NCI-H2171 treated with DMSO at 0.1 percent for 48 hours (cell line): ENCODE measurements around the gene FAM229B.
A peak's percentile ranks its signal among the peaks of the same experiment; 100 is the strongest.
"Not testable (repeated sequence)": the region's sequence is repeated elsewhere in the genome, so short reads cannot be mapped to it uniquely, and the experiment has no call there.

Experiments used
- DNase-seq: peaks from one replicate; lab custom pipeline; 2025; lab: John Stamatoyannopoulos, UW

The FAM229B gene

DNA sequence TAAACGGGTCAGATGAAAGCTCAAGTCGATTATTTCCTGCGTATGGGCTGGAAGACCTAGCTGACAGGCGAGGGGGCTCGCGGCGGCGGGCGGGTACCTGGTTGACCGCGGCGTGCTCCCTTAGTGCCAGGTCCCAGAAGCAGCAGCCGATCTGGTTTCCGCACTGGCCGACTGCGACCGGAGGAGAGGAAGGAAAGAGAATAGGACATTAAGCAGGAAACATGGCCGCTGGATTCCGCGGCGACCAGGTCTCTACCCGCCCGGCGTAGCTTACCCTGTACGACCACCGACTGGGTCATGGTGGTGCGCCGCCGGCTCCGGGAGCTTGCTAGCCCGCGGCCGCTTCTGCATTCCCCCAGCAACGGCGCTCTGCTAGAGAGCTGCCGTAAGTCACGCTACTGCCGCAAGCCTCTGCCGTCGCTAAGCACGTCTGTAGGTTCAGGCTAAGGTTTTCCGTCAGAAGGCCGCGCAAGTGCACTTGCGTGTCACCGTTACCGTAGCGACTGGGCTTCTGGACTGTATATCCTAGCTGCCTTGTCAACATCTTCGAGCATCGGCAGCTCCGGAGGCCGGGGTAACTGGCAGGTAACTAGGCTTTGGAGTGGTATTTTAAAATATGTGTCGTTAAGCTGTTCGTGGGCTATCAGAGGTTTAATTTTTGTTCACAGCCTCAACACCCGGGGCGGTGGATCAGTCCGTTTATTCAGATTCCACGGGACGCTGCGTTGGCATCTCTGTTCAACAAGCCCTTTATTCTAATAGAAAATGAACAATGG, at the start of gene FAM229B, which contains the start of gene TUBE1:
Gene FAM229B, plus strand, starts transcription at position 456 of the 776 bp plus-strand sequence. CDS start 11,693 bp downstream, outside the sequence.
Gene TUBE1, minus strand, starts transcription at position 347 of the 776 bp plus-strand sequence. Its CDS starts 48 bp downstream, at position 299.
- peak; percentile 98 for DNase-seq

- no peak for DNase-seq
Measured at GRCh38 chr6:112037783-112038216, 49.6 kb upstream of the FAM229B start.

GRCh38 chr6:112038268-112038667, 49.1 kb upstream of the FAM229B start:
- DNase-seq = no peak

GRCh38 chr6:112038756-112039430, 48.5 kb upstream of the FAM229B start:
- DNase-seq = no peak

GRCh38 chr6:112039431-112039770, 48.0 kb upstream of the FAM229B start:
- no peak for DNase-seq

DNA sequence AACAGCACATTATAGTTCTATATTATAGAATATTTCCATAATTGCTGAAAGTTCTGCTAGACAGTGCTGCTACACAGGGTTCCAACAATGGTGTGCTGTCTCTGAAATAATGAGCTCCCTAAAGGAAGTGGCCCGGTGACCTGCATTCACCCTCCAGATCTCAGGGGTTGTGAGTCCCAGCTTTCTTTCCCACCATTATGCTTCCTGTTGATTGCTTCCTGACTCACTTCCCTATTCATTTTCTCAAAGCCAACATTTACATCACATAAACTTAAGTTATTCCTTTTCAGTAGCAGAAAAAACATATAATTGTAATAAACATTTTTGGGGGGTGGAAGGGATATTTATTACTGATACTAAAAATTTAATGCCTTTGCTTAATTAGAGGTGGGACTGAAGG, 46.4 kb upstream of the FAM229B start:
- no peak for DNase-seq

- no peak for DNase-seq
Measured at GRCh38 chr6:112041535-112041934, 45.9 kb upstream of the FAM229B start.

DNA sequence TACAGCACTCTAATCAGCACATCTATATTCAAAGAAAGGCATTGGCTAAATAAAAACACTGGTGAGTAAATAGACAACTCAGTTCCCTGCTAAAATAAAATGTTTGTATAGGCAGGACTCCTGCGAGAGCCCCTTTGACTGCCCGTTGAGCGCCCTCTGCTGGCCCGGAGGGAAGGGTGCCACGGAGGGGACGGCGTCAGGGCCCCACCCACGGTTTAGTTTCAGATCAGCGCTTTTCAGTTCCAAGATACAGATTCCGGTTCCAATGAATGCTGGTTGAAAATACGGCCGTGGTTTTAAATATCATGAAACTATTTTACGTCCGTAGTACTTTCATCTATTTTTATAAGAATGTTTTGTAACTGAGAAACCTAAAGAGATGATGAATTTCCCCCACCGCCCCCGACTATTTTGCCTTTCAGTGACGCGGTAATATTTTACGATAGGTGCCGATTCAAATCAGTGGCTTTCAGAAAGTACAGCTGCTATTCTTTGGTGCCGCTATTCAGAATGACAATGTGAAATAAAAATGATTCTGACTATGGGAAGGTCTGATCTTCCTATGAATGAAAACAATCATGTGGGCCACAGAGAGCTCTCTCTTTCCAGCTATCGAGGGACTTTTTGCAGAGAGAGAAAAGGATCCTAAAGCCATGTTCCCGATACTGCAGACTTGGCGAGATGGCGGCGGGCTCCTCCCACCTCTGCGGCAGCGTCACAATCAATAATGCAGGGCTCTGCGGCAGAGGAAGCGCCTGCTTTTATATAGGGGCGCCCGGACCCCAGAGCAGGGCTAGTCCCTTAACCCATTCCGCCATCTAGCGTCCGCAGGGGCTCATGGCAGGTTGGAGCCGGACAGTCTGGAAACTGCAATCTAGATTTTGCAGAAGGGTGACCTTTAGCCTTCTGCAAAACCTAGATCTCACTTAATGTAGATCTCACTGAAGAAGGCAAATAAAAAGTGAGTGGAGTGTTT, 44.1 kb upstream of the FAM229B start:
- DNase-seq = peak; percentile 97

- no peak for DNase-seq
Measured at GRCh38 chr6:112044196-112044595, 43.2 kb upstream of the FAM229B start.

DNA sequence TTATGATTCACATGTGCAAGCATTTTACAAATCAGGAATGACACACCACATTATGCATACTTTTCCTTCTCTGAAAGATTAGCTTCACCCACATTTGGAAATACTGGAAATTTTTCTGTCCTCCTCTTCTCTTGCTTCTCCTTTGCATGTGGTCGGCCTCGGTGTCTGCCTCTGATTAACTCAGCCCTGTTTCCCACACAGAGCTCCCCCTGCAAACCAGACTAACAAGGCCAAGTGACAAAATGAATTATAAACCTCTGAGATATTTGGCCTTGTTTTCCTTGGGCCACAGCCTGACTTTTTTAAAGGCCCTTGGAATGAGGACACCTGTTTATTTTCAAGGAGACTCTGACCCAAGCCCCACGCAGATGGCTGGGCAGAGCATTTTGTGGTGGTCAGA, 42.5 kb upstream of the FAM229B start:
- DNase-seq = no peak

- not testable (repeated sequence) for DNase-seq
Measured at GRCh38 chr6:112047523-112047922, 39.9 kb upstream of the FAM229B start.

DNA sequence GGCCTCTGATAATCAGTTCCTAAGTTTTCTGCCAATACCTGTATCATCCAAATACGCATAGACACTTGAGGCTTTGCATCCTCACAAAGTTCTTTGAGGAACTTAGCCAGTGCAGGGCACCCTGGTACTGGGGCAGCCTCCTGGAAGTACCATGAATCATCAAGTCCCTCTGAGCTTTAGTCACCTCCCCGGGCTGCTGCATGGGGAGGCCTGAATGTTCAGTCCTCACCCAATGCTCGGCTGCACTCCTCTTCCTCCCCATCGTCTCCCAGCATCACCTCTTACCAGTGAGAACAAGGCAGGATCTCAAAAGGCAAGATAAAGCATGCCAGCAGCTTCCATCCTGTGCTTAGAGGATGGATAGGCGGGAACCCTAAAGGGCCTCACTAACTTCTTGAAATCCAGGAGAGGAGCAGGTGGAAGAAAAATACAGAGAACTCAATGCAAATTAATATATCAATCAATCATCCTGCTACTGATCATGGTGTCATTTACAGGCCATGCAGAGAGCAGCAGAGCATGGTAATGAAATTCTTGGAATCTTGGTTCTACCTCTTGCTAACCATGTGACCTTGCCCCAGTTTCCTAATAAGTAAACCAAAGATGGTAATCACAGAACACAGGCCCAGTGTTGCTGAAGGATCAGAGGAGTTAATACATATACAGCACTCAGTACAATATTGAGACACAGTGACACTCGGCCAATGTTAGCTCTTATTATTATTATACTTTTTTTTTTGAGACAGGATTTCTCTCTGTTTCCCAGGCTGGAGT, 38.2 kb upstream of the FAM229B start:
- no peak for DNase-seq

DNA sequence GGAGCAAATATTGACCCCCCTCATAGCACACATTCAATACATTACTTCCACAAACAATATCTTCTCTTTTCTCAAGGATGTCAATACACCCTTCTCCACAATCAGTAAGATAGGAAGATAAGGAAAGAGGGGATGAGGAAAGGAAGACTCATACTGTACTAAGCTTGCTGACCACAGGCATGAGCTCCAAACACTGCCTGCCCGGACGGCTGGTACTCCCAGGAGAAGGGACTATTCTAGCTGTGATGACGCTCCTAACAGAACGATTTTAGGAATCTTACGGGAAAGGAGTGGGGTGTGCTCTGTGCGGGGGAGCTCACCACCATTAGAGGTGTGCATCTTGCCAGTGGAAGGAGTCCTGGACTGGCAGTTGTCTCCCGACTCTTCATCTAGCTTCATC, 37.4 kb upstream of the FAM229B start:
- no peak for DNase-seq

DNA sequence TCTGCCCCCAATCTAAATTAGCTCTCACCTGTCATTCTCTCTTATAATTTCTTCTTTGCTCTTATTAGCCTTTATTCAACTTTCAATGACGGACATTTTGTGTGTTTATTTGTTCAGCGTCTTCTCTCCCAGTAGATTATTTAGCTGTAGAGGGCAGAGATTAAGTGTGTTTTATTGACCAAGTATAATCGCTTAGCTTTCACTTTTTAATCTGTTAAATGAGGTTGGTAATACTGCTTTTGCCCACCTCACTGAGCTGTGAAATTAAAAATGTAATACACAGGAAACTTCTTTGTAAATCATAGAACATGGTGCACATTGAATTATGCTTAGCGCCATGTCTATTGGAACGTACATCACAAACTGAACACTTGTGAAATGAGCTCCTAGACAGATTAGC, 37.0 kb upstream of the FAM229B start:
- no peak for DNase-seq

DNA sequence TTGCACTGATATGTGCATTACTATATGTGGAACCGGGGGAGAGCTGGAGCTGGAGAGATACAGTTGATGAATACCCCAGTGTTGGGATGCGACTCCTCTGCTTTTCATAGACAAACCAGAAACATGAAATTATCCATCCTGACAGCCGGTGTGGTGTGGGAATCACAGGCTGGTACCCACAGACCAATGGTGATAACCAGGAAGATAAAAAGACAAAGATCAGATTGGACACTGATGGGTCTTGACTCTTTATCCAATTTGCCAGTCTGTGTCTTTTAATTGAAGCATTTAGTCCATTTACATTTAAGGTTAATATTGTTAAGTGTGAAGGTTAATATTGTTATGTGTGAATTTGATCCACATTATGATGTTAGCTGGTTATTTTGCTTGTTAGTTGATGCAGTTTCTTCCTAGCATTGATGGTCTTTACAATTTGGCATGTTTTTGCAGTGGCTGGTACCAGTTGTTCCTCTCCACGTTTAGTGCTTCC, 36.1 kb upstream of the FAM229B start:
- not testable (repeated sequence) for DNase-seq

- no peak for DNase-seq
Measured at GRCh38 chr6:112054001-112054400, 33.4 kb upstream of the FAM229B start, which contains the start of gene CCN6. CCN6 (plus strand) TSS chr6:112054104; CDS start chr6:112054358, 254 bp downstream.

GRCh38 chr6:112054555-112055190, 32.7 kb upstream of the FAM229B start:
- no peak for DNase-seq

- no peak for DNase-seq
Measured at GRCh38 chr6:112058243-112059032, 29.0 kb upstream of the FAM229B start.

DNA sequence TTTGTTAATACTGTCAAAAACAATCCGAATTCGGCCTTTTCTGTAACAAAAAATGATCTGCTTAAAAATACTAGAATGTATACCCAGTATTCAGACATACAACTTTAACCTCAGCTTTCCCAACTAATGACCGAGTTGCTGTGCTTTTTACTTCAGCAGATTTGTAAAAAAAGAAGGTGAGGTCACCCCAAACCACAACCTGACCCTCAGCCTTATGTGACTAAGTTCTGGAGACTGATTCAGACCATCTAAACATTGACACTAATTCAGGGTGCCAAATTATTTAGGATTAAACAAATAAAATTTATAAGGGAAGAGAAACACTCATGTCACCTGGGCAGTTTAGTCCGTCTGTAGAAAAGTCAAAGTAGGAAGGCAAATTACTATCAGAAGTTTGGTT, 25.8 kb upstream of the FAM229B start:
- no peak for DNase-seq

GRCh38 chr6:112062966-112063365, 24.4 kb upstream of the FAM229B start:
- no peak for DNase-seq
